LNCaP clone FGC (cell line): ENCODE data around the gene RRP15.
A peak's percentile ranks its signal among the peaks of the same experiment; 100 is the strongest.

Experiments used
- DNase-seq: peaks from one replicate; pipeline ENCODE4 v3.0.0-alpha.2; 2011; ENCODE audit warnings: low read depth
- H3K4me3 ChIP-seq: 2 replicates; pipeline ENCODE4 v1.5.1; 2011; ENCODE audit warnings: mild to moderate bottlenecking, low read depth, low read length, control low read depth
- TF ChIP-seq, protein P1 (sequence below): IDR thresholded peaks from 2 replicates; pipeline ENCODE4 v1.5.1; 2012; ENCODE audit warnings: mild to moderate bottlenecking; ENCODE audit not compliant: control insufficient read depth, insufficient read depth; ENCODE audit errors: extremely low read depth

RRP15 gene

DNA sequence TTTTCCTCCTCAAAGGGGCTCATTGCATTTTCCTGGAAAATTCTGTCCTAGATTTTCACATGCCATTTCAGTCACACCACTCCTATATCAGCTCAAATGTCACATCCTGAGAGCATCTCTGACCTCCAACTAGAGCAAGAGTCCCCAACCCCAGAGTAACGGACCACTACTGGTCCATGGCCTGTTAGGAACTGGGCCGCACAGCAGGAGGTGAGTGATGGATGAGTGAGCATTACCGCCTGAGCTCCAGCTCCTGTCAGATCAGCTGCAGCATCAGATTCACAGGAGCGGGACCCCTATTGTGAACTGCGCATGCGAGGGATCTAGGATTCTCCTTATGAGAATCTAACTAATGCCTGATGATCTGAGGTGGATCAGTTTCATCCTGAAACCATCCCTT lies 12.7 kb upstream of the RRP15 start:
- no peak for DNase-seq
- TF ChIP-seq, protein P1, sequence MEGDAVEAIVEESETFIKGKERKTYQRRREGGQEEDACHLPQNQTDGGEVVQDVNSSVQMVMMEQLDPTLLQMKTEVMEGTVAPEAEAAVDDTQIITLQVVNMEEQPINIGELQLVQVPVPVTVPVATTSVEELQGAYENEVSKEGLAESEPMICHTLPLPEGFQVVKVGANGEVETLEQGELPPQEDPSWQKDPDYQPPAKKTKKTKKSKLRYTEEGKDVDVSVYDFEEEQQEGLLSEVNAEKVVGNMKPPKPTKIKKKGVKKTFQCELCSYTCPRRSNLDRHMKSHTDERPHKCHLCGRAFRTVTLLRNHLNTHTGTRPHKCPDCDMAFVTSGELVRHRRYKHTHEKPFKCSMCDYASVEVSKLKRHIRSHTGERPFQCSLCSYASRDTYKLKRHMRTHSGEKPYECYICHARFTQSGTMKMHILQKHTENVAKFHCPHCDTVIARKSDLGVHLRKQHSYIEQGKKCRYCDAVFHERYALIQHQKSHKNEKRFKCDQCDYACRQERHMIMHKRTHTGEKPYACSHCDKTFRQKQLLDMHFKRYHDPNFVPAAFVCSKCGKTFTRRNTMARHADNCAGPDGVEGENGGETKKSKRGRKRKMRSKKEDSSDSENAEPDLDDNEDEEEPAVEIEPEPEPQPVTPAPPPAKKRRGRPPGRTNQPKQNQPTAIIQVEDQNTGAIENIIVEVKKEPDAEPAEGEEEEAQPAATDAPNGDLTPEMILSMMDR: no peak
- no peak overlapping the region for H3K4me3 ChIP-seq

DNA sequence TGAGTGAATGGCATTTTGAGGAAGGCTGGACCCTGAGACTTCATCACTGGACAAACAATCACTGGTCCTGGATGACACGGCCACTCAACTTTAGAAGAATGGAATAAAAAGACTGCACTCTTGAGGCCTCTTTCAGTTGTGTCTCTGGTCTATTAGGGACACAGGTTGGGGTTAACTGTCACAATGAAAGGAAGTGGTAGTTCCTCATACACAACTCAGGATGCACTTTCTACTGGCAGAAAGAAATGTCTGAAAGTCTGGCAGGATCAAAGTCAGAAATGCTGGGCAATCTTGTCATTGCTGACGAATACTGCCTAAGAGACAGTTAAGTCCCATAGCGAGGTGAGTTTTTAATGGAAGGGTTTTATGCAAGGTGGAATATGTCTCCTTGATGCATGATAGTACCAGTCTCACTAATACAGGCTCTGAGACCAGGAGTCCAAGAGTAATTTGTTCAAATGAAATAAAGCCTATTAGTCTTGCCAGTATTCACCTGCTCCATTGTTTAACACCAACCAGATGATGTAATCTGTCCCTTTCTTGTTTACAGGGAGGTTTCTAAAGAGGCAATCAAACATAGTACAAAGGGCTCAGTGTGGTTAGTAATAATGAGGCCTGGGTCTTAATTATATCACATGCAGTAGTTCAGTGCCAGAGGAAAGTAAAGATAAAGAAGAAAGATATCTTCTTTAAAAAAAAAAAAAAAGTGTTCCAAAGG lies 11.2 kb upstream of the RRP15 start:
- no peak overlapping the region for H3K4me3 ChIP-seq
- no peak for DNase-seq
- TF ChIP-seq, protein P1: no peak

DNA sequence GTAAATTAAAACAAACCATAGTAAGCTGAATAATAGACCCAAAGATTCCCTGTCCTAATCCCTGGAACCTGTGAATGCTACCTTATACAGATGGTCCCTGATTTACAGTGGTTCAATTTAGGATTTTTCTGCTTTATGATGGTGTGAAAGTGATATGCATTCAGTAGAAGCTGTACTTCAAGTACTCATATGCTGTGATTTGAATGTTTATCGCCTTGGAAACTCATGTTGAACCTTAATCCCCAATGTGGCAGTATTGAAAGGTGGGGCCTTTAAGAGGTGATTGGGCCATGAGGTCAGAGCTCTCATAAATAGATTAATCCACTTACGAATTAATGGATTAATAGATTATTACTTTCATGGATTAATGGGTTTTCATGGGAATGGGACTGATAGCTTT lies 10.6 kb upstream of the RRP15 start:
- no peak for DNase-seq
- H3K4me3 ChIP-seq: no peak overlapping the region
- TF ChIP-seq, protein P1: no peak

DNA sequence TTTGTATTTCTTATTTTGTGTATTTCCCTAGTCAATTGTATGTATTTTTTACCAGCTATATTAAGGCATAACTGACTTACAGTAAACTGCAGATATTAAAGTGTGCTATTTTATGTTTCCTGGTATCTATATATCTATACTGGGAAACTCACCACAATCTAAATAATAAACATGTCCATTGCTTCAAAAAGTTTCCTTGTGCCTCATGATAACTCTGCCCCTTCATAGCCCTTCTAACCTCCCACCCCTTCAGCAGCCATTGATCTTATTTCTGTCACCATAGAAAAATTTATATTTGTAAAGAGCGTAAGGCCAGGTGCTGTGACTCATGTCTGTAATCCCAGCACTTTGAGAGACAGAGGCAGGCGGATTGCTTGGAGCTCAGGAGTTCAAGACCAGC lies 9.3 kb upstream of the RRP15 start:
- H3K4me3 ChIP-seq: no peak overlapping the region
- DNase-seq: no peak
- TF ChIP-seq, protein P1: no peak

DNA sequence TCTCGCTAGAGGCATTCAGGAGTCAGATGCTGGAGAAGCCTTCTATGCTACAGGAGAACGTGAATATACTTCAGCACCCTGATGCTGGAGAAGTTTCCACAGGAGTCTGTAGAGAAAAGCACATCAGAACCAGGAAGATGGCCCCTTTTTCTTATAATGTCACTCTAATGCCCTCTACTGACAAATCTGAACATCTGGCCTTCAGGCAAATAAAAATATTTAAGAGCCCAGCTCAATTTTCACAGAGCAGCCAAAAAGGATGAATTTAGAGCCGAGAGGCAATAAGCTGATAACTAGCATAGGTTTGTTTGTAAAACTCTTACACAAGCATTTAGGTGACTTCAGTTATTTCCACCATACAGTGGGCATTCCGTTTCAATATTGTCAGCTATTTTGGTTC lies 3.8 kb upstream of the RRP15 start:
- TF ChIP-seq, protein P1: peak; percentile 34; the same call in 1 of the 2 replicates
- no peak overlapping the region for H3K4me3 ChIP-seq
- DNase-seq: no peak

DNA sequence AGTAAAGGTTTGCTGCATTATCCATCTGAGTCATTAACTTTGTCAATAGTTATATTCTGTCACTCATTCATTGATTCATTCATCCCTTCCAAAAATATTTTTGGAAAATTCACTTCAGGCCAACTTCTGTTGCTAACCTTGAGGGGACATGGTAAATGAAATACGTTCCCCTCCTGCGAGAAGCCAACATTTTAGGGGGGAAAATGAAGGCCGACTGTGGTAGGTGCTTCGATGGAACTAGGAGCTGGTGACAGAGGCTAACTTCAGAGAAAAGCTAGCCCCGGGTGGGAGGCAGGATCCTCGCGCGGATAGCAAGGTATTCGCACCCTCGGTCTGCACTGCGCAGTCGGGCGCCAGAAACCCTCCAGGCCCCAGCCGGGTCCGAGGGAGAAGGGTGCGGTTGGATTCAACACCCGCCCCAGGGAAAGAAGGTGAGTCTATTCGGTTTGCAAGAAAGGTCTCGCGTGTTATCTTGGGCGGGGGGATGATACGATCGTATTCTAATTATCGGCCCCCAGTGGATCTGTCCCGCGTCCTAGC lies 646 bp upstream of the RRP15 start:
- no peak for DNase-seq
- TF ChIP-seq, protein P1: no peak

DNA sequence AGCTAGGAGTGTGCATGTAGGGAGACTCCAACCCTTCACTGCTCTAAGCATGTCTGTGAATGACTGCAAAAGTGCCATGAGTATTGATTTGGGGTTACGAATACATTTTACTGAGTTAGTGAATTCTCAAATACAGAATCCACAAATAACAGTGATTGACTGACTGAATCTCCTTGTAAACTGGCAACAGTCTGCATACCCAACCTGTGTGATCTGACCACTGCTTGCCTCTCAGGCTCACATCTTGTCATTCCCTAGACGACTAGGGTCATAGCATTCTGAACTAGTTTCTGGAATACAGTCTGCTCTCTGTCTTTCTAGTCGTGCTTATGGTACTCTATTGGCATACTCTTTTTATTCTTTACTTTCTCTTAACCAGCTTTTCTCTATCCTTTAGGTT lies 7.4 kb downstream of the RRP15 start:
- H3K4me3 ChIP-seq: no peak overlapping the region
- DNase-seq: no peak
- TF ChIP-seq, protein P1: no peak

More for the DNA sequence above, 646 bp upstream of the RRP15 start:
- peak overlapping the region; percentile 99 for H3K4me3 ChIP-seq
